ENCODE measurements around the gene NPIPB6.

Gene NPIPB6

DNA sequence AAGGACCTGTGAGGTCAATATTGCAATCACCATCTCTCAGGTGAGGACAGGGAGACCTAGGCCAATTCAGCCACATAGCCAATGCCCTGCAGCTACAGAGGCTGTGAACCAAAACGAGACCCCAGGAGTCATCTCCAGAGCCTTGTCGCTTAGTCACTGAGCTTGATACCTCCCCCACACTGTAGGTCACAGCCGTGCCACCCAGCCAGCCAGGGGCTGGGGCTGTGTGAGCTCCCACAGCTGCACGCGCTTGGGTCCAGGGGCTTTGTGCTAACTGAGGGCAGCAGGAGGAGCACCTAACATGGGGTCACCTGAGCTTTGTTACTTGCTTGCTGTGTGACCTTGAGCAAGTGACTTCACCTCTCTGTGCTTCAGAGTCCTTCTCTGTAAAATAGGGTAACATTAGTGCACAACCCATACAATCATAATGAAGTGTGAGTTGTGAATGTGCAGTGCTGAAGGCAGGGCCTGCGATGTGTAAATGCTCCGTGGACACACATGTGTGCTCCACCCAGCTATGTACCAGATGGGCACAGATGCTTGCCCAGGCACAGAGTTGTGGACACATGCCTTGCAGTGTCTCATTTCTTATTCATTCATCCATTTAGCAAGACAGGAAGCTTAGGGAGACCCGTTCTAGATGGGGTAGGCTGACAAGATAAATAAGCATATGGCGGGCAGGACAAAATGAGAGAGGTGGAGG, 45.1 kb downstream of the NPIPB6 start:
- H3K9ac ChIP-seq (ENCODE audit: low read length) = no peak overlapping the region
- no peaks in the 10 kb centered on the region for H3K4me1 ChIP-seq (ENCODE audit: control insufficient read depth, insufficient read depth, low read length)
- no peak overlapping the region for H3K4me3 ChIP-seq (ENCODE audit: low read length)
- H3K36me3 ChIP-seq (ENCODE audit: control insufficient read depth, insufficient read depth, low read length) = no peaks in the 10 kb centered on the region
- H3K27me3 ChIP-seq (ENCODE audit: control insufficient read depth, insufficient read depth, low read length) = no peaks in the 10 kb centered on the region
- H3K27ac ChIP-seq (ENCODE audit: low read depth, low read length) = no peak overlapping the region

DNA sequence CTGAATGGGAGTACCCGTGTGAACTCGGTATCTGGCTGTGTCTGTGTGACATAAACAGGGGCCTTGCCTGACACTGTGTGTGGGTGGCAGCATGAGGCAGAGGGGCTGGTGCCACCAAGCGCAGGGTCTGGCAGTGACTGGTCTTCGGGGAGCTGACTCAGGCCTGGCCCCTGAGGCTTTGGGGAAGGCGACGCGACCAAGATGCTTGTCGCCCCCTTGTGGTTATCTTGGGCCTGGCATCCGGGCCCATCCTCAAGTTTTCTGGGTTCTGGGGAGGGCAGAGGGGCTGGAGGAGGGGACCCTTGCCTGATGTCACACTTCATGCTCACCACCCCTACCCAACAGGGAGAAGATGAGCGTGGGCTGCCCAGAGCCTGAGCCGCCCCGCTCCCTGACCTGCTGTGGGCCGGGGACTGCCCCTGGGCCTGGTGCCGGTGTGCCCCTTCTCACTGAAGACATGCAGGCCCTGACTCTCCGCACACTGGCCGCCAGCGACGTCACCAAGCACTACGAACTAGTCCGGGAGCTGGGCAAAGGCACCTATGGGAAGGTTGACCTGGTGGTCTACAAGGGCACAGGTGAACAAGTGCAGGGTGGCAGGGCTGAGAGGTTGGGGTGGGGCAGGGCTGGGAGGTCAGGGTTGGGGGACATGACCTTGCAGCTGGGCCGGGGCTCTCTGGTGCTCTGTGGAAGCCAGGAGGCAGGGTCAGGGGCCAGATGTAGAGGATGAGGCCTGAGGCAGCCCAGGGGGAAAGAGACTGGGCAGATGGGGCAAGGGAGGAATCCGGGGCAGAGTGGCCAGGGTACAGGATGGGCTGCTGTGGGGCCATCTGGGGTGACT, 46.0 kb downstream of the NPIPB6 start:
- H3K36me3 ChIP-seq (ENCODE audit: control insufficient read depth, insufficient read depth, low read length) = no peaks in the 10 kb centered on the region
- H3K27ac ChIP-seq (ENCODE audit: low read depth, low read length) = no peak overlapping the region
- H3K4me3 ChIP-seq (ENCODE audit: low read length) = no peak overlapping the region
- H3K9ac ChIP-seq (ENCODE audit: low read length) = no peak overlapping the region
- no peaks in the 10 kb centered on the region for H3K4me1 ChIP-seq (ENCODE audit: control insufficient read depth, insufficient read depth, low read length)
- H3K27me3 ChIP-seq (ENCODE audit: control insufficient read depth, insufficient read depth, low read length) = no peaks in the 10 kb centered on the region

DNA sequence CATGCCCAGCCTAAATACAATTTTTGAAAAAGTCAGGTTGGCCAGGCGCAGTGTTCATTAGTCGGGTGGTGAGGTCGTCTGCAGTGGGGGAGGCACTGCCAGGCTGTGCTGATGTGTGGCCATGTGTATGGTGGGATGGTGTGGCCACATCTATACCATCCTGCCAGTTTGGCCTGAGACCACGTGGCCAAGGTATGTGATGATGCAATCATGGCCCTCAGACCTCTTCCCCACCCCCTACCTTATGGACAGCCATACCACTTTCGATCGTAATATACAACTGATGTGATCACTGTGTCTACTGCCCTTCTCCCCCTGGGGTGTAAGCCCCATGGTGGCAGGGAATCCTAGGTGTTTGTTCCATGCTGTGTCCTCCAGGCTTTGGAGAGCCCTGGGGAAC, 47.3 kb downstream of the NPIPB6 start:
- H3K4me1 ChIP-seq (ENCODE audit: control insufficient read depth, insufficient read depth, low read length) = no peaks in the 10 kb centered on the region
- no peak overlapping the region for H3K4me3 ChIP-seq (ENCODE audit: low read length)
- no peaks in the 10 kb centered on the region for H3K27me3 ChIP-seq (ENCODE audit: control insufficient read depth, insufficient read depth, low read length)
- H3K27ac ChIP-seq (ENCODE audit: low read depth, low read length) = no peak overlapping the region
- no peaks in the 10 kb centered on the region for H3K36me3 ChIP-seq (ENCODE audit: control insufficient read depth, insufficient read depth, low read length)
- no peak overlapping the region for H3K9ac ChIP-seq (ENCODE audit: low read length)

DNA sequence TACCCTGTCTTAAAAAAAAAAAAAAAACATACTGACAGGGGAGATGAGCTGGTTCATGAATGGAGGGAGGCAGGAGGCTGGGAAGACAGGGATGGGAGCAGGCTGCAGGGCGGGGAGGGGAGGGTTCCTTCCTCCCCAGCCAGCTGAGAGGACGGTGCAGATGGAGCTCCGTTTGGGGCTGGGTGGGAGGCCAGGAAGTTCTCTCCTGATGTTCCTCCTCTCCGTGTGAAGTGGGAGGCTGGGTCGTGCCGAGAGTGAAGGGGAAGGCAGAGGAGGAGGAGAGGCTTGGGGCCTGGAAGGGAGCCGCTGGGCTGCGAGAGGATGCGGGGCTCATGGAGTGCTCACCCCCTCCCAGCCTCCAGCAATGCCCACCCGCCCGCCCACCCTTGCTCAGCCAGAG, 49.7 kb downstream of the NPIPB6 start:
- H3K27ac ChIP-seq (ENCODE audit: low read depth, low read length) = no peak overlapping the region
- H3K4me1 ChIP-seq (ENCODE audit: control insufficient read depth, insufficient read depth, low read length) = no peaks in the 10 kb centered on the region
- no peak overlapping the region for H3K9ac ChIP-seq (ENCODE audit: low read length)
- no peaks in the 10 kb centered on the region for H3K36me3 ChIP-seq (ENCODE audit: control insufficient read depth, insufficient read depth, low read length)
- no peak overlapping the region for H3K4me3 ChIP-seq (ENCODE audit: low read length)
- H3K27me3 ChIP-seq (ENCODE audit: control insufficient read depth, insufficient read depth, low read length) = no peaks in the 10 kb centered on the region

DNA sequence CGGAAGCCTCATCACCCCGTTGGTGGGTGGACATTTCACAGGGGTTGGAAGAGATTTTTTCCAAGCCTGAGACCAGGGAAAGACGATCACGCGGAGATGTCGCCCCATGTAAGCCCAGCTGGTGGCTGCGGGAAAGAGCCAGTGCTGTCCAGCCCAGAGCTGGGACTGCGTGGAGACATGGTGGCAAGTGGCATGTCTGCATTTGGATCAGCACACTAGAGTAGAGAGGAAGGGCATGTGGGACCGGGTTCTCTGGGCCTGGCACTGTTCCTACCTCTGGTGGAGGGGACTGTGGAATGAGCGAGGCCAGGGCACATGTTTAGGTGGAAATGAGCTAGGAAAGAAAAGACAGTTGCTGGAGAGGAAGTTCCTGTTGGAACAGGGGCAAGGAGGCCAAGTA, 51.0 kb downstream of the NPIPB6 start:
- Histone ChIP-seq H3K36me3 (ENCODE audit: control insufficient read depth, insufficient read depth, low read length) (no peaks in the 10 kb centered on the region), H3K4me1 (ENCODE audit: control insufficient read depth, insufficient read depth, low read length) (no peaks in the 10 kb centered on the region), H3K27ac (ENCODE audit: low read depth, low read length) (no peak overlapping the region), H3K4me3 (ENCODE audit: low read length) (no peak overlapping the region), H3K9ac (ENCODE audit: low read length) (no peak overlapping the region), H3K27me3 (ENCODE audit: control insufficient read depth, insufficient read depth, low read length) (no peaks in the 10 kb centered on the region)

DNA sequence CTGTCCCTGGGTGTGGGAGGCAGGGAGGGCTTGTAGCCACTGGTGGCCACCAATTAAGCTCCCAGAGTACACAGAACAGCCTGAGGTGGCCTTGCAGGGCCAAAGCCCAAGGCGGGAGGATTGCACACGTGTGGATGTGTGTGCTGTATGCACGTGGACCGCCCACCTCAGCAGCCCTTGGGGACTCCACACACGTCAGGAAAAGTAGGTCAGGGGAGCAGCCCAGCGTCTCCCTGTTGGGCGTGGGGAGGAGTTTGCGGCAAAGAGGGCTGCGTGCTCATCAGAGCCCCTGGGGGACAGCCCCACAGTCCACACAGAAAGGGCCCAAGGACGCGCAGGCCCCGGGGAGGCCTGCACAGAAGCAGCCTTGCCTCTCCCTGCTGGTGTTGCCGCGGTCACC, 51.4 kb downstream of the NPIPB6 start:
- Histone ChIP-seq H3K36me3 (ENCODE audit: control insufficient read depth, insufficient read depth, low read length) (no peaks in the 10 kb centered on the region), H3K9ac (ENCODE audit: low read length) (no peak overlapping the region), H3K4me1 (ENCODE audit: control insufficient read depth, insufficient read depth, low read length) (no peaks in the 10 kb centered on the region), H3K27ac (ENCODE audit: low read depth, low read length) (no peak overlapping the region), H3K4me3 (ENCODE audit: low read length) (no peak overlapping the region), H3K27me3 (ENCODE audit: control insufficient read depth, insufficient read depth, low read length) (no peaks in the 10 kb centered on the region)

DNA sequence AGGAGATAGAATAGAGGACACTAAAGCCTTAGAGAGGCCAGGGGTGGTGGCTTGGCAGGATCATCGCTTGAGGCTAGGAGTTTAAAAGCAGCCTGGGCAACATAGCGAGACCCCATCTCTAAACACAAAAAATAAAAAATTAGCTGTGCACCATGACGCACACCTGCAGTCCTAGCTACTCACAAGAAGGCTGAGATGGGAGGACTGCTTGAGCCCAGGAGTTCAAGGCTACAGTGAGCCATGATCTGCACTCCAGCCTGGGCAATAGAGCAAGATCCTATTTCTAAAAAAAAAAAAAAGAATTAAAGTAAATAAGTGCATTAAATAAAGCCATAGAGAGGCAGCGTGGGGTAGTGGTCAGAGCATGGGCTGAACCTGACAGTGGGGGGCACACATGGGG, 51.9 kb downstream of the NPIPB6 start:
- Histone ChIP-seq H3K4me3 (ENCODE audit: low read length) (no peak overlapping the region), H3K27me3 (ENCODE audit: control insufficient read depth, insufficient read depth, low read length) (no peaks in the 10 kb centered on the region), H3K27ac (ENCODE audit: low read depth, low read length) (no peak overlapping the region), H3K9ac (ENCODE audit: low read length) (no peak overlapping the region), H3K36me3 (ENCODE audit: control insufficient read depth, insufficient read depth, low read length) (no peaks in the 10 kb centered on the region), H3K4me1 (ENCODE audit: control insufficient read depth, insufficient read depth, low read length) (no peaks in the 10 kb centered on the region)

DNA sequence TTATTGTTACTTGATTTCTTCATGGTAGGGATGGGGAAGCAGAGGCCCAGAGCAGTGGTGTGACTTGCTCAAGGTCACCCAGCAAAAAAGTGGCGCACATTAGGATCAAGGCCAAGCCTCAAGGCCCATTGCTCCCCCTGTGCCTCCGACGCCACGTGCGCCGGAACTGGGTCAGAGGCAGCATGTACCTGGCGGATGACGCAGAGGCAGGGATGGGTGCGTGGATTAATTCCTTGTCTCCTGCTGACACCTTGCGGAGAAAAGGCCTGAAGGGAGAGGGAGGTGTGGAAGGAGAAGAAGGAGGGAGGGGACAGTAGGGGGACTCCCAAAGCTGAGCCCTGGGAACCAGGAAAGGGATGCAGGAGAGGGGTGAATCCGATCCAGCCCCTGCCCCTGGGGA, 52.5 kb downstream of the NPIPB6 start:
- H3K27ac ChIP-seq (ENCODE audit: low read depth, low read length) = no peak overlapping the region
- no peaks in the 10 kb centered on the region for H3K36me3 ChIP-seq (ENCODE audit: control insufficient read depth, insufficient read depth, low read length)
- H3K4me1 ChIP-seq (ENCODE audit: control insufficient read depth, insufficient read depth, low read length) = no peaks in the 10 kb centered on the region
- no peak overlapping the region for H3K9ac ChIP-seq (ENCODE audit: low read length)
- H3K4me3 ChIP-seq (ENCODE audit: low read length) = no peak overlapping the region
- H3K27me3 ChIP-seq (ENCODE audit: control insufficient read depth, insufficient read depth, low read length) = no peaks in the 10 kb centered on the region

DNA sequence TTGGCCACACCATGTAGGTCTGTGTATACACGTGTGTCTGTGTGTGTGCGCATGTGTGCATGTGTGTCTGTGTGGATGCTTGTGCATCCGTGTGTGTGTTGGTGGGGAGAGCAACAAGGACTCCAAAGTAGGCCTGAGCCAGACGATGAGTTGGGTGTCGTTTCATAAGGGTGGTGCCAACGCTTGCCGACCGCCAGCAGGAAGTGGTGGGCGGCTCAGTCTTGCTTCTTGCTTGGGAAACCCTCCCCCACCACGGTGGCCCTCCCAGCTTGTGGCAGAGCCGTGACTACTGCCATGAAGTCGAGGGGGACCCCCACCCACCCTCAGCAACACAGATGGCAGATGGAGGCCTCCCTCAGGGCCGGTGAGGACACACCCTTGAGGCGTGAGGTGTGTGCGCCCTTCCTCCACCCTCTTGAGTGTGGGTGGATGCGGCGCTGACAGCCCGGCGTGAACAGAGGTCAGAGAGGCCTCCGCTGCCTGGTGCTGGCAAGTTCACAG, 53.4 kb downstream of the NPIPB6 start:
- Histone ChIP-seq H3K9ac (ENCODE audit: low read length) (no peak overlapping the region), H3K27me3 (ENCODE audit: control insufficient read depth, insufficient read depth, low read length) (no peaks in the 10 kb centered on the region), H3K27ac (ENCODE audit: low read depth, low read length) (no peak overlapping the region), H3K4me1 (ENCODE audit: control insufficient read depth, insufficient read depth, low read length) (no peaks in the 10 kb centered on the region), H3K4me3 (ENCODE audit: low read length) (no peak overlapping the region), H3K36me3 (ENCODE audit: control insufficient read depth, insufficient read depth, low read length) (no peaks in the 10 kb centered on the region)

DNA sequence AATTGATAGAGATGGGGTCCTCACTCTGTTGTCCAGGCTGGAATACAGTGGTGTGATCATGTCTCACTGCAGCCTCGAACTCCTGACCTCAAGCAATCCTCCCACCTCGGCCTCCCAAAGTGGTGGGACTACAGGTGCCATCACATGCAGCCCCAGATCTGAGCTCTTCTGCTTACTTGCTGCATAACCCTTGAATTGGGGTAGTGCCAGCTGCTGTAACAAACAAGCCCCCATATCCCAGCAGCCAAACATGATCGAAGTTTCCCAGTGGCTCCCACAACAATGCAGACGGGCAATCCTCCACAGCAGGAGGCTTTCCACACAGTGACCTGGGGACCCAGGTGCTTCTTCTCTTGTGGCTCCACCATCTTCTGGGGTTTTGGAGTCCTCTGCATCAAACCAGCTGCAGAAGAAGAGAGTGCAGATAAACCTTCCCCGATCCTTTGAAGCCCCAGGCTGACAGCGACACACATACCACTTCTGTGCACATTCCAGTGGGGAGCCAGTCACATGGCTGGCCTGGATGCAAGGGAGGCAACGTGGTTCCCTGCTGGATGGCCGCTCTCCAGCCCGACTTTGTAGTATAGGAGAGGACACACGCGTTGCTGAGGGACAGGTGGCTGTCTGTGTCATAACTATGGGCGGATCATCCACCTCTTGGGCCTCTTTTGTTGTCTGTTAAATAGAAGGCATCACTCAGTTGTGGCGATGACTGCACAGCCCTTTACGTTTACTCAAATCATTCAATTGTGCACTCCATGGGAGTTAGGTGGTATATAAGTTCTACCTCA, 54.3 kb downstream of the NPIPB6 start:
- Histone ChIP-seq H3K27me3 (ENCODE audit: control insufficient read depth, insufficient read depth, low read length) (no peaks in the 10 kb centered on the region), H3K9ac (ENCODE audit: low read length) (no peak overlapping the region), H3K27ac (ENCODE audit: low read depth, low read length) (no peak overlapping the region), H3K4me3 (ENCODE audit: low read length) (no peak overlapping the region), H3K36me3 (ENCODE audit: control insufficient read depth, insufficient read depth, low read length) (no peaks in the 10 kb centered on the region), H3K4me1 (ENCODE audit: control insufficient read depth, insufficient read depth, low read length) (no peaks in the 10 kb centered on the region)

DNA sequence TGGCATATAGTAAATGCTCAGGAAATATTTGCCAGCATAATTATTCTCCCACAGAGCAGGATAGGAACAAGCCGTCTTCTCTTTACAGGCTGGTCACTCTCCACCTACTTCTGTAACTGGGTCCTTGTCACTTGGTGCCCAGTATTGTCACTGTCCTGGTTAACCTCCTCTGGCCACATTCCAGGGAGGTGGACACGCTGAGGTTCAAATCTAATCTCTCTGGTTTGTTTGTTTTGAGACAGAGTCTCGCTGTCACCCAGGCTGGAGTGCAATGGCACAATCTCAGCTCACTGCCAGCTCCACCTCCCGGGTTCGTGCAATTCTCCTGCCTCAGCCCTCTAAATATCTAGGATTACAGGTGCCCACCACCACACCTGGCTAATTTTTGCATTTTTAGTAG, 55.4 kb downstream of the NPIPB6 start:
- Histone ChIP-seq H3K4me3 (ENCODE audit: low read length) (no peak overlapping the region), H3K27me3 (ENCODE audit: control insufficient read depth, insufficient read depth, low read length) (no peaks in the 10 kb centered on the region), H3K36me3 (ENCODE audit: control insufficient read depth, insufficient read depth, low read length) (no peaks in the 10 kb centered on the region), H3K27ac (ENCODE audit: low read depth, low read length) (no peak overlapping the region), H3K4me1 (ENCODE audit: control insufficient read depth, insufficient read depth, low read length) (no peaks in the 10 kb centered on the region), H3K9ac (ENCODE audit: low read length) (no peak overlapping the region)

DNA sequence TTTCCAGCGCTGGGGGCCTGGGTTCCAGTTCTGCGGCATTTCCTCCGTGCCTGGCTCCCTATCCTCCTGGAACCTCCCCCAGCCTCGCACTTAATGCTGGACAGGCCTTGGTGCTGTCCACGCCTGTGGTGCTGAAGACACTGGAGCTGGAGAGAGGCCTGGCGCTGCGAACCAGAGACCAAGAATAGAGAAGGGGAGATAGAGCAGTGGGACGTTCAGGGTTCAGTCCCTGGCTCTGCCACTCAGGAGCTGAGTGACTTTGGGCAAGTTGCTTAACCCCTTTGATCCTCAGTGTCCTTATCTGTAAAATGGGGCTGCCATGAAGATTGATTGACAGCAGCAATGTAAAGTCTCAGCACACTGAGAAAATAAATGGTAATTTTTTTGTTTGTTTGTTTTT, 59.1 kb downstream of the NPIPB6 start:
- H3K9ac ChIP-seq (ENCODE audit: low read length) = no peak overlapping the region
- no peak overlapping the region for H3K27ac ChIP-seq (ENCODE audit: low read depth, low read length)
- no peaks in the 10 kb centered on the region for H3K4me1 ChIP-seq (ENCODE audit: control insufficient read depth, insufficient read depth, low read length)
- no peaks in the 10 kb centered on the region for H3K27me3 ChIP-seq (ENCODE audit: control insufficient read depth, insufficient read depth, low read length)
- H3K36me3 ChIP-seq (ENCODE audit: control insufficient read depth, insufficient read depth, low read length) = no peaks in the 10 kb centered on the region
- H3K4me3 ChIP-seq (ENCODE audit: low read length) = no peak overlapping the region
